Measurements from ENCODE around the gene OR4A5.
"Not testable (repeated sequence)": the region's sequence is repeated elsewhere in the genome, so short reads cannot be mapped to it uniquely, and the experiment has no call there.

Gene OR4A5

GRCh38 chr11:54706532-54706931 lies at the start of gene OR4A5:
Gene OR4A5, plus strand, starts transcription at chr11:54706832. Its CDS starts 53 bp downstream, at chr11:54706885.
- H3K9ac ChIP-seq (ENCODE audit: low read depth in 1 of 2, low read length in 2 of 2); H3K4me1 ChIP-seq (ENCODE audit: control insufficient read depth in 1 of 2, insufficient read depth in 2 of 2, low read length in 2 of 2); H3K27me3 ChIP-seq (ENCODE audit: control insufficient read depth in 1 of 2, insufficient read depth in 2 of 2, low read length in 2 of 2); H3K4me3 ChIP-seq (ENCODE audit: low read depth in 1 of 2, low read length in 2 of 2); H3K9me3 ChIP-seq (ENCODE audit: control insufficient read depth in 1 of 2, low read length in 2 of 2); H3K36me3 ChIP-seq (ENCODE audit: control insufficient read depth in 1 of 2, insufficient read depth in 2 of 2, low read length in 2 of 2); H3K27ac ChIP-seq (ENCODE audit: low read depth, low read length): not testable (repeated sequence)

- H3K36me3 ChIP-seq (ENCODE audit: control insufficient read depth in 1 of 2, insufficient read depth in 2 of 2, low read length in 2 of 2); H3K9me3 ChIP-seq (ENCODE audit: control insufficient read depth in 1 of 2, low read length in 2 of 2); H3K4me3 ChIP-seq (ENCODE audit: low read depth in 1 of 2, low read length in 2 of 2): not testable (repeated sequence)
These were observed 13.5 kb downstream of the OR4A5 start for GRCh38 chr11:54720094-54720493.

More at GRCh38 chr11:54720094-54720493, 13.5 kb downstream of the OR4A5 start:
- not testable (repeated sequence) for H3K27me3 ChIP-seq (ENCODE audit: control insufficient read depth in 1 of 2, insufficient read depth in 2 of 2, low read length in 2 of 2); H3K9ac ChIP-seq (ENCODE audit: low read depth in 1 of 2, low read length in 2 of 2); H3K27ac ChIP-seq (ENCODE audit: low read depth, low read length); H3K4me1 ChIP-seq (ENCODE audit: control insufficient read depth in 1 of 2, insufficient read depth in 2 of 2, low read length in 2 of 2)

Measured in duodenal mucosa (tissue), 2 donors.